Mucosa of rectum (tissue), 2 donors: ENCODE measurements around the gene PANK4.

Source experiments
- H3K27ac ChIP-seq, 2 donors: one replicate each; pipeline ENCODE4 v1.7.0; 2013; ENCODE audit warnings: inconsistent platforms in 2 of 2, low read depth in 2 of 2, low read length in 2 of 2
- H3K27me3 ChIP-seq, 2 donors: one replicate each; pipeline ENCODE4 v1.7.0; 2013; ENCODE audit warnings: low read length in 2 of 2; ENCODE audit not compliant: control insufficient read depth in 2 of 2, insufficient read depth in 2 of 2
- H3K36me3 ChIP-seq, 2 donors: one replicate each; pipeline ENCODE4 v1.7.0; 2013; ENCODE audit warnings: low read length in 2 of 2; ENCODE audit not compliant: control insufficient read depth in 2 of 2, insufficient read depth in 2 of 2
- H3K4me1 ChIP-seq, 2 donors: one replicate each; pipeline ENCODE4 v1.7.0; 2013; ENCODE audit warnings: low read length in 2 of 2, mild to moderate bottlenecking in 1 of 2; ENCODE audit not compliant: control insufficient read depth in 2 of 2, insufficient read depth in 2 of 2
- H3K4me3 ChIP-seq, 2 donors: one replicate each; pipeline ENCODE4 v1.7.0; 2013; ENCODE audit warnings: low read length in 2 of 2
- H3K9ac ChIP-seq, 2 donors: one replicate each; pipeline ENCODE4 v1.7.0; 2013; ENCODE audit warnings: low read length in 2 of 2, low read depth in 1 of 2, mild to moderate bottlenecking in 1 of 2
- H3K9me3 ChIP-seq, 2 donors: one replicate each; pipeline ENCODE4 v1.7.0; 2013; ENCODE audit warnings: low read length in 2 of 2; ENCODE audit not compliant: control insufficient read depth in 2 of 2
- donor health status: healthy.
- donor health status: Normal muscosa, but diverticular disease.

Gene PANK4

GRCh38 chr1:2544875-2545640 lies 18.7 kb upstream of the PANK4 start:
- H3K27ac ChIP-seq, result peak overlapping the region; percentile 32 to 77
- H3K4me1 ChIP-seq, result peaks cover 51 to 59% of the 10 kb centered on the region in 2 donors
- no peaks in the 10 kb centered on the region for H3K9me3 ChIP-seq
- no peak overlapping the region for H3K4me3 ChIP-seq
- no peaks in the 10 kb centered on the region for H3K36me3 ChIP-seq
- H3K9ac ChIP-seq, result no peak overlapping the region
- H3K27me3 ChIP-seq, result peaks cover 0 to 1% of the 10 kb centered on the region in 2 donors

DNA sequence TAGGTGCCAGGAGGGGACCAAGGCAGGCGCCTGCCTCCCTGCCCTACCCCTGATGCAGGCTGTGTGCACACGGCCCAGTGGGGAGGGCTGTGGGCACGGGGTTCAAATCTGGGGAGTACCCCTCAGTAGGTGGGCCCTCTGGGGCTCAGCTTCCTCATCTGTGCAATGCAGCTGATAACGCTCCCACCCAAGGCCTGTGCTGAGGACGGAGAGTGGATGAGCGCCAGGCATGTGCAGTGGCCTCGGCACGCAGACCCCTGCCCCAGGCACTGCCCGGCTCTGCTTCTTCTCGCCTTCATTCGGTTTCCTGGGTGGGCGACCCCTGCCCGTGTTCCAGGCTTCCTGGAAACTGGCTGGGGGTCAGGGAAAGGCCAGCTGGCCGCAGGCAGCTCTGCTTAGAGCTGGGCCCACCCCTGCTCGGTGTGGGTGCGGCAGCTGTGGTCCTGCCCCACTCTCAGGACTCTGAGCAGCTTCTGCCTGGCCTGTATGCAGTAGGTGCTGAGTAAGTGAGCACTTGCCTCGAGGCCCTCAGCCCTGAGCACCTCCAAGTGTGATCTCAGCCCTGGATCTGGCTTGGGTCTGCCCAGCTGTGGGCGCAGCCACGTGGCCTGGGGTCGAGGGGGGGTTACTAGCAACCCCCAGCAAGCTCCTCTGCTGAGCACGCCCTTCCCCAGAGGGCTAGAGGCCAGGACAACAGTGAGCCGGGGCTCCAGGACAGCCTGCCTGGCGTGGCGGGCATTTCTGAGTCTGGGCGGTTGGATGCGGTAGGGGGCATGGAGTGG lies 17.9 kb upstream of the PANK4 start:
- Histone ChIP-seq H3K27me3 (peaks cover 0 to 3% of the 10 kb centered on the region in 2 donors), H3K4me1 (peaks cover 49 to 55% of the 10 kb centered on the region in 2 donors), H3K4me3 (no peak overlapping the region), H3K27ac (peak overlapping the region in 1 of 2 donors; percentile 32), H3K9ac (no peak overlapping the region), H3K36me3 (no peaks in the 10 kb centered on the region), H3K9me3 (no peaks in the 10 kb centered on the region)

DNA sequence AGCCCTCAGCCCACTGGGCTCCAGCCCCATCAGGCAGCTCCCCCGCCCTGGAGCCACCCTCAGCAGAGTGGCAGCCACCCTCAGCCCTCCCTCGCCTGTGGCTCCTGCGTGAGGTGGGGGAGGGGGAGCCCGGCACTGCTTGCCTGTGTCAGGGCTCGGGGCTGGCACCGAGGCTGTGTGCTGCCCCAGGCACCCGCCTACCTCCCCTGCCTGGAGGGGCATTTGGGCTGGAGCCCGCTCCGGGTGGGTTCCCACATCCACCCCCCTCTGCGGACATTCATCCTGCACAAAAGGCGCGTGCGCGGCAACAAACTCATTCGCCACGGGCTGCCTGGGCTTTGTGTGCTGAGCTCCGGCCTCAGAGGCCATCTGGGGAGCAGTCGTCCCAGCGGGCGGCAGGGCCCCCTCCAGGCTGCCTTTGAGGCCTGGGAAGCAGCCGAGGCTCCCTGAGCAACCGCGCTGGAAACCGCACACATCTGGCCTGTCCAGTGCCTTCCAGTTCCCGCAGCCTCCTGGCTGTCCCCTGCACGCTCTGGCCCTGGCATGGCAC lies 17.2 kb upstream of the PANK4 start:
- H3K27ac ChIP-seq, result no peak overlapping the region
- peaks cover 0 to 3% of the 10 kb centered on the region in 2 donors for H3K27me3 ChIP-seq
- H3K9me3 ChIP-seq, result no peaks in the 10 kb centered on the region
- H3K9ac ChIP-seq, result no peak overlapping the region
- H3K36me3 ChIP-seq, result no peaks in the 10 kb centered on the region
- H3K4me1 ChIP-seq, result peaks cover 44 to 50% of the 10 kb centered on the region in 2 donors
- no peak overlapping the region for H3K4me3 ChIP-seq

GRCh38 chr1:2542246-2542915 lies 16.0 kb upstream of the PANK4 start:
- Histone ChIP-seq H3K27ac (peak overlapping the region in 1 of 2 donors; percentile 23), H3K4me3 (no peak overlapping the region), H3K36me3 (no peaks in the 10 kb centered on the region), H3K9ac (no peak overlapping the region), H3K9me3 (no peaks in the 10 kb centered on the region), H3K4me1 (peaks cover 37 to 38% of the 10 kb centered on the region in 2 donors), H3K27me3 (peaks cover 0 to 5% of the 10 kb centered on the region in 2 donors)

DNA sequence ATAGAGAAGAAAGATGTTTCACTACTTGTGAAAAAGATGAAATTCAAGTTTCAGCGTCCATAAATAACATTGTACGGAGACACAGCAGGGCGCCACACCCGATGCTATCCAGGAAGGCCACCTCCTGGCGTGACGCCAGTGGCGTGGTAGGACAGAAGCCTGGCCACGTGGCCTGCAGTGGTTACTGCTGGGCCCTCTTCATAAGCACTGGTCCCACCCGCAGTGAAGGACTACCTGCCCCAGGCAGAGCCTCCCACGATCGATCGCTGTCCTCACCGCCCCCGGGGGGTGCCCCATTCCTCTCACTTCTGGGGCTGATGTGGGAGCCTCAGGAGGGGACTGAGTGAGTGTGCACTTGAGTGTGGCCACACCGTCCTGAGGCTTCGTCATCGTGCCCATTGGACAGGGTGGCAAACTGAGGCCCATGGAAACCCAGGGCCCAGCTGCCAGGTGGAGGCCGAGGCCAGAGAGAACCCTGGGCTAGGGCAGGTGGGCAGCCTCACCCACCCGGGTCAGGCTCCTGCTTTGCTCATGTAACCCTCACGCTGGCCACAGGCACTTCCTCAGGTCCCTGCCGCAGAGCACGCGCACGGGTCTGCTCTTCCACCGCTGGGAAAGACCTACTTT lies 15.3 kb upstream of the PANK4 start:
- Histone ChIP-seq H3K9ac (no peak overlapping the region), H3K9me3 (no peaks in the 10 kb centered on the region), H3K27me3 (peaks cover 0 to 5% of the 10 kb centered on the region in 2 donors), H3K4me3 (no peak overlapping the region), H3K36me3 (no peaks in the 10 kb centered on the region), H3K4me1 (peaks cover 39% of the 10 kb centered on the region in 2 donors), H3K27ac (peak overlapping the region in 1 of 2 donors; percentile 23)

DNA sequence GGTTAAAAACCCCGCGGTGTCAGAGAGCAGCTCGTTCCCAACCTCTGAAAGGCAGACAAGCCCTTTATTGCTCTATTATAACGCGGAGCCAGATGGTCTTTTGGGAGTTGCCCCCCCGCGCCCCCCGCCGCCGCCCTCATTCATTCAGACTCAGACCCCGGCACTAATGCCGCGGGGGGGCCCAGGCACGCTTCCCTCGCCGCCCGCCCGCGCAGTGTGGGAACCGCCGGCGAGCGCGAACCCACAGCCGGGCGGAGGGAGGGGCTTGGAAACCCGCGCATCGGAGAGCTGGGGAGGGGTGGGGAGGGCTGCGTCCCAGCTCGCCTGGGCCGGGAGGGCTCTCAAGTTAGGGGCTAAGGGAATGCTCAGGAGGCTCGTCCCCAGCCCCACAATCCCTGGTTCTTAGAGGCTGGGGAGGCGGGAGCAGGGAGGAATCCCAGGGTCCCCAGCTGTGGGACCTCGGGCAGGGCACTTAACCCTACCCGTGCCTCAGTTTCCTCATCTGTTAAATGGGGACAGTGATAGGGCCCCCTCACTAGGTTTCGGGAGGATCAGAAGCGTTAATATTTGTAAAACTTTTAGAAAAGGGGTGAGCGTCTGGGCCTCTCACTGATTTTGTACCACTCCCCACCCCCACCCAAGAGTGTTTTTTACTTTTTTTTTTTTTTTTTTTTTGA lies 14.6 kb upstream of the PANK4 start:
- Histone ChIP-seq H3K4me3 (no peak overlapping the region), H3K27ac (peak overlapping the region in 1 of 2 donors; percentile 23), H3K4me1 (peaks cover 37 to 38% of the 10 kb centered on the region in 2 donors), H3K36me3 (no peaks in the 10 kb centered on the region), H3K9ac (no peak overlapping the region), H3K9me3 (no peaks in the 10 kb centered on the region), H3K27me3 (peaks cover 0 to 9% of the 10 kb centered on the region in 2 donors)

- no peaks in the 10 kb centered on the region for H3K9me3 ChIP-seq
- no peak overlapping the region for H3K4me3 ChIP-seq
- no peaks in the 10 kb centered on the region for H3K36me3 ChIP-seq
- H3K27me3 ChIP-seq, result peaks cover 0 to 15% of the 10 kb centered on the region in 2 donors
- H3K4me1 ChIP-seq, result peaks cover 35 to 42% of the 10 kb centered on the region in 2 donors
- no peak overlapping the region for H3K9ac ChIP-seq
- H3K27ac ChIP-seq, result no peak overlapping the region
Measured at GRCh38 chr1:2539312-2539907, 13.0 kb upstream of the PANK4 start.

GRCh38 chr1:2538872-2539271 lies 12.5 kb upstream of the PANK4 start:
- Histone ChIP-seq H3K36me3 (no peaks in the 10 kb centered on the region), H3K27me3 (peaks cover 0 to 15% of the 10 kb centered on the region in 2 donors), H3K4me3 (no peak overlapping the region), H3K27ac (no peak overlapping the region), H3K4me1 (peaks cover 32 to 40% of the 10 kb centered on the region in 2 donors), H3K9me3 (no peaks in the 10 kb centered on the region), H3K9ac (no peak overlapping the region)

DNA sequence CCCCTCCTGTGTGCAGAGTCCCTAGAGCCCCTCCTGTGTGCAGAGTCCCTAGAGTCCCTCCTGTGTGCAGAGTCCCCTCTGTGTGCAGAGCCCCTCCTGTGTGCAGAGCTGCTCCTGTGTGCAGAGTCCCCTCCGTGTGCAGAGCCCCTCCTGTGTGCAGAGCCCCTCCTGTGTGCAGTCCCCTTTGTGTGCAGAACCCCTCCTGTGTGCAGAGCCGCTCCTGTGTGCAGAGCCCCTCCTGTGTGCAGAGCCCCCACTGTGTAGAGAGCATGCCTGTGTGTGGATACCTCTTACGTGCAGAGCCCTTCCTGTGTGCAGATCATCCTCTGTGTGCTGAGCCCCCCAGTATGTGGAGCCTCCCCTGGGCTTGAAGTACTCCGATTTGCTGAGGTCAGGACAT lies 12.0 kb upstream of the PANK4 start:
- Histone ChIP-seq H3K9ac (no peak overlapping the region), H3K36me3 (no peaks in the 10 kb centered on the region), H3K4me3 (no peak overlapping the region), H3K4me1 (peaks cover 30 to 38% of the 10 kb centered on the region in 2 donors), H3K27me3 (peaks cover 0 to 15% of the 10 kb centered on the region in 2 donors), H3K27ac (no peak overlapping the region), H3K9me3 (no peaks in the 10 kb centered on the region)
